CD4-positive, alpha-beta T cell treated with Interferon gamma for 1 hour (primary cell): ENCODE data around the gene CREB3L2.

ENCODE experiments used
- DNase-seq: peaks from one replicate; pipeline ENCODE4 v3.0.0-alpha.2; 2020

The CREB3L2 gene

DNA sequence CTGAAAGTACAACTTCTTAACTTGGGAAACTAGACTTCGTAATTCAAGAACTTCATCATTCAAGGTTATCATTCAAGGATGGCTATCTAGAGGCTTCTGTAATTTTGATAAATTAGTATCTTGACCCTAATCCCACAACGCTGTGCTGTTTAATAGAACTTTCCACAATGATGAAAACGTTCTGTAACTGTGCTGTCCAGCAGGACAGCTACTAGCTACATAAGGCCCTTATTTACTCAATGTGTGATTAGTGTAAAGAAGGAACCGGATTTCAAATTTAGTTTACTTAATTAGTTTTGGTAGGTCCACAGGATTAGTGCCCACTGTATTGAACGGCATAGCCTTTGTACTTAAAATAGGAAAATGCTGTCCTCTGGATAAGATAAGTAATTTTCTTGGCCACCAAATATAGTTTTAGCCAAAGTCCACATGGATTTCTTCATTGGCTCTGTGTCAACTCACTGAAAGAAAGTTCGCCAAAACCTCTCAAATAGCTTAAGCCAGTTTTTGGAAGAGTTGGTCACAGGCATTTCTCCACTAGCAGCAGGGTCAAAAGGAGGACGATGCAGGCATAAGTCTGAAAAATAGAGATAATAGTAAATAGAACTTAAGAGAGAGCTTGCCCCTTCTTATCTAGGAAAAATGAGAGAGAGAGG lies 172.4 kb downstream of the CREB3L2 start:
- no peak for DNase-seq

DNA sequence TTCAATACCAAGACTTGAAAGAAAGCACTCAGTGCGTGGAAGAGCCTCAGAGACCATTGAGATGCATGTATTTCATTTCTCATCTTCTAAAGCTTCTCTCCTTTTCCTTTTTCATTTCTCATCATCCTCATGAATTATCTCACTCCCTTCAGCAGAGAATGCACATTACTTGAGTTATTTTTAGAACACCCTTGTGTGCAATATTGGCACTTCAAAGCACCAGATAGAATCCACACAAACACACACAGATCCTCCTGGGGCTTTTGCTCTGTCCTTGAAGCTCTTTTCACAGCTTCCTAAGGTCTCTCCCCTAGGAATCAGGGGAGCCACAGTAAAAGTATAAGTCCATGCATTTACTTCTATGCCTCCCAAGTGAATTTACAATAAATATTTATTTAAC lies 173.4 kb downstream of the CREB3L2 start:
- no peak for DNase-seq

DNA sequence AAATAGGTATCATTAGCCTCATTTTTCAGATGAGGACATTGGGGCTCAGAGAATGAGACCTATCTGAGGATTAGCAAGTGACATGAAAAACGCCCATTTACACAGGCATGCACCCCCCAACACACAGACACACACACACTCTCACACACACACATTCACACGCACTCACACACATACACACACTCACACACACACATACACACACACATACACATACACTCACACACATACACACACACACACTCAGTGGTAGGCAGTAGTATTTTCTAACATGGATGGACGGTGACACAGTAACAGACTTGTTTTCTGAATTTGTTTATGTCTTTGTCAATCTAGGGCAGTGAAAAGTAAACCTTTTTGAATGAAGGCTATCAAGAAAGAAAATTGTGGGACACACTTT lies 176.4 kb downstream of the CREB3L2 start:
- DNase-seq: no peak
